GM23338 (cell line): ENCODE data around the gene ALDH1B1.

Experiments used
- CTCF ChIP-seq, 2 experiments: fragments of 200-600 bp in 1 of 2; sonication (generic) in 1 of 2; conservative IDR thresholded peaks; 2 replicates each; pipeline versions ENCODE4 v1.5.1 to v1.6.1; 2016 to 2017; ENCODE audit warnings: antibody characterized with exemption in 2 of 2, low read depth in 2 of 2, mild to moderate bottlenecking in 2 of 2, moderate library complexity in 1 of 2
- EZH2 ChIP-seq: fragments of 200-600 bp; sonication (generic); IDR thresholded peaks from one replicate; pipeline ENCODE4 v1.8.0; 2017; ENCODE audit warnings: antibody characterized with exemption, mild to moderate bottlenecking, low read depth; ENCODE audit not compliant: unreplicated experiment
- POLR2AphosphoS5 ChIP-seq: IDR thresholded peaks from 2 replicates; pipeline ENCODE4 v1.6.1; 2016; ENCODE audit warnings: antibody characterized with exemption, low read depth
- REST ChIP-seq: IDR thresholded peaks from one replicate; pipeline ENCODE4 v1.6.1; 2018; ENCODE audit warnings: antibody characterized with exemption; ENCODE audit not compliant: unreplicated experiment

GRCh38 chr9:38345851-38346755, 46.4 kb upstream of the ALDH1B1 start:
- no peak for TF ChIP-seq CTCF (conservative IDR thresholded peaks at IDR 0.05; ENCODE audit: low read depth in 2 of 2)
- no peak for TF ChIP-seq POLR2AphosphoS5
- no peak for TF ChIP-seq EZH2
- TF ChIP-seq REST, result no peak
